ENCODE data around the gene ATG3. TPM values are rescaled to one million over a fixed set of nuclear protein-coding genes. Genes with fewer than 3 reads are reported as not detected.

Gene ATG3
- total and polyA plus RNA-seq, 2 donors (not counting 3 experiments of a cell fraction or from before 2014, with no cell fraction given), result 36.0 to 62.4 TPM

- Histone ChIP-seq H2AFZ (ENCODE audit: low read depth, low read length) (no peak overlapping the region), H3K36me3 (ENCODE audit: control insufficient read depth in 2 of 2, extremely low read depth in 1 of 2, insufficient read depth in 2 of 2, low read length in 2 of 2) (no peaks in the 10 kb centered on the region), H3K4me1 (ENCODE audit: control insufficient read depth, extremely low read depth, insufficient read depth, low read length) (no peaks in the 10 kb centered on the region), H3K79me2 (ENCODE audit: control insufficient read depth, insufficient read depth, low read length) (no peaks in the 10 kb centered on the region), H3K9ac (replicated peaks; ENCODE audit: extremely low read depth, insufficient read depth, low read length) (no peak overlapping the region), H3K27ac (ENCODE audit: insufficient read depth, low read depth, low read length) (no peak overlapping the region), H3K4me2 (ENCODE audit: insufficient read depth, low read length) (no peak overlapping the region), H3K9me1 (replicated peaks; ENCODE audit: control insufficient read depth, extremely low read depth, insufficient read depth, low read length) (no peaks in the 10 kb centered on the region), H3K9me3 (replicated peaks; ENCODE audit: control insufficient read depth, insufficient read depth, low read length) (no peaks in the 10 kb centered on the region), H3K27me3 (ENCODE audit: control insufficient read depth in 2 of 2, insufficient read depth in 2 of 2, low read length in 2 of 2) (no peaks in the 10 kb centered on the region), H4K20me1 (replicated peaks; ENCODE audit: control insufficient read depth, extremely low read depth, insufficient read depth, low read length) (no peaks in the 10 kb centered on the region), H3K4me3 (replicated peaks in 1 of 3; ENCODE audit: insufficient read depth in 1 of 3, low read depth in 1 of 3, low read length in 3 of 3) (no peak overlapping the region)
- intact Hi-C loops (cut with micrococcal nuclease), result no loop called here
- POLR2A ChIA-PET, result no interaction called here
- no peak for FAIRE-seq
- dilution Hi-C loops (cut with MboI; ENCODE audit: extremely low pct_ligation_motif_present, low sequenced_read_pairs), result no loop called here
- DNase-seq (ENCODE audit: low read depth, low spot score), result no peak
- TF ChIP-seq, protein P1, sequence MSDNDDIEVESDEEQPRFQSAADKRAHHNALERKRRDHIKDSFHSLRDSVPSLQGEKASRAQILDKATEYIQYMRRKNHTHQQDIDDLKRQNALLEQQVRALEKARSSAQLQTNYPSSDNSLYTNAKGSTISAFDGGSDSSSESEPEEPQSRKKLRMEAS (IDR thresholded peaks at IDR 0.05; ENCODE audit: insufficient read depth, insufficient read length), result no peak
- no peak for TF ChIP-seq POLR2A (IDR thresholded peaks at IDR 0.05; ENCODE audit: low read depth, low read length)
- TF ChIP-seq MYC (IDR thresholded peaks at IDR 0.05; ENCODE audit: low read depth, low read length), result no peak
- TF ChIP-seq EZH2 (IDR thresholded peaks at IDR 0.05; ENCODE audit: borderline replicate concordance, low read depth, low read length, severe bottlenecking), result no peak
- TF ChIP-seq JUN (IDR thresholded peaks at IDR 0.05; ENCODE audit: borderline replicate concordance, insufficient read depth, insufficient read length, low read depth), result no peak
- no peak for TF ChIP-seq CTCF (IDR thresholded peaks at IDR 0.05; ENCODE audit: extremely low read depth in 1 of 2, insufficient read depth in 1 of 2, low read depth in 1 of 2, low read length in 2 of 2)
- TF ChIP-seq POLR2AphosphoS5 (IDR thresholded peaks at IDR 0.05; ENCODE audit: insufficient read depth, low read depth, low read length), result no peak
- no peak for TF ChIP-seq FOS (IDR thresholded peaks at IDR 0.05; ENCODE audit: borderline replicate concordance, insufficient read depth, low read length)
- no peak for TF ChIP-seq GATA2 (IDR thresholded peaks at IDR 0.05; ENCODE audit: insufficient read depth, insufficient read length, low read depth, low read length)
- no TSS peak for BruUV-seq (replicated peaks)
- CTCF ChIA-PET, result interaction anchor here (1.7 kb wide), 1 partner anchor 219 kb away, joined by 6 read pairs; the partner anchor contains the start of gene SLC9C1
Observed at GRCh38 chr3:112512320-112512719, 49.4 kb downstream of the ATG3 start.

Data from endothelial cell of umbilical vein (primary cell).